Fibroblast of lung (primary cell): ENCODE data around the gene CTTNBP2NL. TPM values are rescaled to one million over a fixed set of nuclear protein-coding genes. Genes with fewer than 3 reads are reported as not detected.

Source experiments
- DNase-seq, 2 donors: peaks; one replicate each; pipeline versions ENCODE4 v3.0.0 to v3.0.0-alpha.2; 2010; ENCODE audit warnings: low read depth in 2 of 2
- H2AFZ ChIP-seq: 2 replicates; pipeline ENCODE4 v1.5.1; 2012; ENCODE audit warnings: low read length, control low read depth, inconsistent platforms
- H3K27ac ChIP-seq: 2 replicates; pipeline ENCODE4 v1.5.1; 2011; ENCODE audit warnings: low read length, control low read depth; ENCODE audit not compliant: insufficient read depth
- H3K27me3 ChIP-seq: 2 replicates; pipeline ENCODE4 v1.5.1; 2011; ENCODE audit warnings: mild to moderate bottlenecking, low read length; ENCODE audit not compliant: control insufficient read depth, insufficient read depth
- H3K36me3 ChIP-seq: 2 replicates; pipeline ENCODE4 v1.5.1; 2011; ENCODE audit warnings: low read length; ENCODE audit not compliant: control insufficient read depth, insufficient read depth
- H3K4me1 ChIP-seq: 2 replicates; pipeline ENCODE4 v1.5.1; 2011; ENCODE audit warnings: low read length; ENCODE audit not compliant: control insufficient read depth, insufficient read depth; ENCODE audit errors: extremely low read depth
- H3K4me2 ChIP-seq: 2 replicates; pipeline ENCODE4 v1.5.1; 2011; ENCODE audit warnings: low read length, control low read depth; ENCODE audit not compliant: insufficient read depth; ENCODE audit errors: extremely low read depth
- H3K4me3 ChIP-seq, 4 experiments: fragments of 200-600 bp in 1 of 4; sonication (generic) in 1 of 4; replicated peaks in 1 of 4; 2 replicates each; pipeline ENCODE4 v1.5.1; 2011 to 2016; ENCODE audit warnings: low read length in 4 of 4, low read depth in 3 of 4, mild to moderate bottlenecking in 3 of 4, control low read depth in 2 of 4, inconsistent platforms in 1 of 4, mixed read lengths in 1 of 4; ENCODE audit not compliant: insufficient read depth in 1 of 4; ENCODE audit errors: control extremely low read depth in 1 of 4
- H3K79me2 ChIP-seq: 2 replicates; pipeline ENCODE4 v1.5.1; 2012; ENCODE audit warnings: mild to moderate bottlenecking, low read length, inconsistent platforms; ENCODE audit not compliant: control insufficient read depth, insufficient read depth
- H3K9ac ChIP-seq: 2 replicates; pipeline ENCODE4 v1.5.1; 2011; ENCODE audit warnings: mild to moderate bottlenecking, low read length, control low read depth; ENCODE audit not compliant: insufficient read depth
- H3K9me3 ChIP-seq: 2 replicates; pipeline ENCODE4 v1.5.1; 2012; ENCODE audit warnings: low read depth, low read length; ENCODE audit not compliant: control insufficient read depth, insufficient read depth
- H4K20me1 ChIP-seq: 2 replicates; pipeline ENCODE4 v1.5.1; 2011; ENCODE audit warnings: low read length; ENCODE audit not compliant: control insufficient read depth, insufficient read depth; ENCODE audit errors: extremely low read depth
- CTCF ChIP-seq, 2 donors: IDR thresholded peaks in 1 of 2; conservative IDR thresholded peaks in 1 of 2; 1 replicate in 1 of 2; 2 replicates in 1 of 2; pipeline ENCODE4 v1.5.1; 2011 to 2012; ENCODE audit warnings: low read length in 2 of 2, control low read depth in 1 of 2, inconsistent platforms in 1 of 2, low read depth in 1 of 2, mild to moderate bottlenecking in 1 of 2
- EZH2 ChIP-seq: IDR thresholded peaks from 2 replicates; pipeline ENCODE4 v1.5.1; 2012; ENCODE audit warnings: low read length, control low read depth, mild to moderate bottlenecking; ENCODE audit errors: missing control alignments
- polyA plus RNA-seq, 2 donors: library from polyadenylated mRNA; depleted of rRNA in 1 of 2; stranded (reverse) in 1 of 2; unstranded in 1 of 2; fragments of >200 nt; gene quantifications; 2 replicates each; pipeline ENCODE4 v1.2.1, GENCODE V29; 2011 to 2012; ENCODE audit warnings: missing spikeins in 1 of 2
- total RNA-seq: library from RNA; depleted of rRNA; stranded (reverse); fragments of >200 nt; gene quantifications from 2 replicates; pipeline ENCODE4 v1.2.1, GENCODE V29; 2014

CTTNBP2NL gene
- total and polyA plus RNA-seq, 2 donors (not counting 1 experiment from before 2014, with no cell fraction given): 18.5 to 26.8 TPM

GRCh38 chr1:112381324-112382076 lies 14.5 kb upstream of the CTTNBP2NL start:
- DNase-seq: no peak
- Histone ChIP-seq H2AFZ (no peak overlapping the region), H3K4me3 (no peak overlapping the region), H3K36me3 (no peaks in the 10 kb centered on the region), H3K27ac (no peak overlapping the region), H4K20me1 (no peaks in the 10 kb centered on the region), H3K9ac (no peak overlapping the region), H3K79me2 (no peaks in the 10 kb centered on the region), H3K9me3 (no peaks in the 10 kb centered on the region), H3K4me1 (no peaks in the 10 kb centered on the region), H3K4me2 (no peak overlapping the region), H3K27me3 (peaks cover 13% of the 10 kb centered on the region)
- no peak for TF ChIP-seq CTCF (conservative IDR thresholded peaks at IDR 0.05 in 1 of 2, IDR thresholded peaks at IDR 0.05 in 1 of 2; ENCODE audit: low read depth in 1 of 2, low read length in 2 of 2)
- TF ChIP-seq EZH2: no peak

- H3K4me3 ChIP-seq: no peak overlapping the region
- no peak overlapping the region for H3K9ac ChIP-seq
- peaks cover 13% of the 10 kb centered on the region for H3K27me3 ChIP-seq
- no peak overlapping the region for H3K27ac ChIP-seq
- no peaks in the 10 kb centered on the region for H3K36me3 ChIP-seq
- H3K4me2 ChIP-seq: no peak overlapping the region
- no peaks in the 10 kb centered on the region for H3K9me3 ChIP-seq
- TF ChIP-seq EZH2 (no peak), CTCF (conservative IDR thresholded peaks at IDR 0.05 in 1 of 2, IDR thresholded peaks at IDR 0.05 in 1 of 2; ENCODE audit: low read depth in 1 of 2, low read length in 2 of 2) (no peak)
- H4K20me1 ChIP-seq: no peaks in the 10 kb centered on the region
- DNase-seq: no peak
- H3K4me1 ChIP-seq: no peaks in the 10 kb centered on the region
- no peaks in the 10 kb centered on the region for H3K79me2 ChIP-seq
- no peak overlapping the region for H2AFZ ChIP-seq
Measured at GRCh38 chr1:112383759-112384370, 12.1 kb upstream of the CTTNBP2NL start.

- Histone ChIP-seq H3K9me3 (no peaks in the 10 kb centered on the region), H3K4me2 (no peak overlapping the region), H3K9ac (no peak overlapping the region), H3K4me1 (no peaks in the 10 kb centered on the region), H3K27ac (no peak overlapping the region), H4K20me1 (no peaks in the 10 kb centered on the region), H3K4me3 (no peak overlapping the region), H3K36me3 (no peaks in the 10 kb centered on the region), H3K79me2 (no peaks in the 10 kb centered on the region), H3K27me3 (peaks cover 9% of the 10 kb centered on the region), H2AFZ (no peak overlapping the region)
- DNase-seq: no peak
- TF ChIP-seq CTCF (conservative IDR thresholded peaks at IDR 0.05 in 1 of 2, IDR thresholded peaks at IDR 0.05 in 1 of 2; ENCODE audit: low read depth in 1 of 2, low read length in 2 of 2) (no peak), EZH2 (no peak)
Measured at GRCh38 chr1:112386024-112386723, 9.8 kb upstream of the CTTNBP2NL start.
